IPS-18c (cell line): Measurements from ENCODE around the gene EMILIN2.
"Not testable (repeated sequence)": the region's sequence is repeated elsewhere in the genome, so short reads cannot be mapped to it uniquely, and the experiment has no call there.

Source experiments
- H3K4me3 ChIP-seq: 2 replicates; pipeline ENCODE4 v1.7.0; 2013; ENCODE audit warnings: low read depth, mild to moderate bottlenecking, low read length, moderate library complexity; ENCODE audit not compliant: insufficient read depth
- H3K9me3 ChIP-seq: one replicate; pipeline ENCODE4 v1.6.1; 2013; ENCODE audit warnings: mild to moderate bottlenecking, low read length, moderate library complexity; ENCODE audit not compliant: control insufficient read depth, insufficient read depth

Gene EMILIN2

GRCh38 chr18:2906704-2907549, 60.1 kb downstream of the EMILIN2 start:
- Histone ChIP-seq H3K4me3 (peak overlapping the region; percentile 77), H3K9me3 (no peaks in the 10 kb centered on the region)

DNA sequence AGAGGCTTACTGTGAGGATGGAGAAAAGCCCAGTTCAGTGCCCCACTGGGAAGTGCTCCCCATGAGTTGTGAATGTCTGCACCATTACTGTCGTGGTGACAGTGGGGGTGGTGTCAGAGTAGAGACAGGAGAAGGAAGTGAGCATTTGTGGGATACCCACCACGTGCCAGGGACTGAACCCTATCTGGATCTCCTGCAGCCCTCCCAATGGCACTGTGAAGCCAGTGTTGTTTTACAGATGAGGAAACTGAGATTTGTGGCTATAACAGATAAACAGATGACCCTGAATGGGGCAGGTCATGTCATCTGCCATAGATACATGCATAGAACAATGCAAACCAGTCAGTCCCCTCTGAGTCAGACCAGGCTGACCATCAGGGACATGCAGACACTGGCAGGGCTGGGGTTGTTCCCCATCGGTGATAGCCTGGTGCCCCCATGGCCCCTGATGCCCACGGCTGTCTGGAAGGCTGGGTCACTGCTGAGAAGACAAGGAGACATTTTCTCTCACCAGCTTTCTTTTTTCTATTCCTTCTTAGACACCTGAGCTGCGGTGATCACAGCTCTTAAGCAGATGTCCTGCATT, 60.8 kb downstream of the EMILIN2 start:
- Histone ChIP-seq H3K4me3 (peak overlapping the region; percentile 77), H3K9me3 (no peaks in the 10 kb centered on the region)

GRCh38 chr18:2908166-2908945, 61.5 kb downstream of the EMILIN2 start:
- H3K4me3 ChIP-seq = no peak overlapping the region
- H3K9me3 ChIP-seq = no peaks in the 10 kb centered on the region

DNA sequence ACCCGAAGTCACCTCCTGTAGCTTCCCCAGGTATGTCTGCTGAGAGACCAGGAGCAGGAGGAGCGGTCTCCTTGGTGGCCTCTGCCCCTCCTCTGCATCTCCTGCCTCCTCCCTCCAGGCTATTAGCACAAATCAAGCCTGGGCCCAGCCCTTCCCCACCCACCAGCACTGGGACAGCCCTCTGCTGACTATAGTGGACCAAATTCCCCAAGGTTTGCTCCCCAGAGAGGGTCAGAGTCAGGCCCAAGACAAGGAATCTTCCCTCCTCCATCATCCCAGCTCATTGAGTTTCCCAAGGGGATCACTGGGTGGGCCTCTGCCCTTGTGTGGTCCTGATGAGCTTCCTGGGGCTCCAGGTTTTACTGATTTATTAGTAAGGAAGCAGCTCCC, 62.1 kb downstream of the EMILIN2 start:
- Histone ChIP-seq H3K9me3 (no peaks in the 10 kb centered on the region), H3K4me3 (no peak overlapping the region)

DNA sequence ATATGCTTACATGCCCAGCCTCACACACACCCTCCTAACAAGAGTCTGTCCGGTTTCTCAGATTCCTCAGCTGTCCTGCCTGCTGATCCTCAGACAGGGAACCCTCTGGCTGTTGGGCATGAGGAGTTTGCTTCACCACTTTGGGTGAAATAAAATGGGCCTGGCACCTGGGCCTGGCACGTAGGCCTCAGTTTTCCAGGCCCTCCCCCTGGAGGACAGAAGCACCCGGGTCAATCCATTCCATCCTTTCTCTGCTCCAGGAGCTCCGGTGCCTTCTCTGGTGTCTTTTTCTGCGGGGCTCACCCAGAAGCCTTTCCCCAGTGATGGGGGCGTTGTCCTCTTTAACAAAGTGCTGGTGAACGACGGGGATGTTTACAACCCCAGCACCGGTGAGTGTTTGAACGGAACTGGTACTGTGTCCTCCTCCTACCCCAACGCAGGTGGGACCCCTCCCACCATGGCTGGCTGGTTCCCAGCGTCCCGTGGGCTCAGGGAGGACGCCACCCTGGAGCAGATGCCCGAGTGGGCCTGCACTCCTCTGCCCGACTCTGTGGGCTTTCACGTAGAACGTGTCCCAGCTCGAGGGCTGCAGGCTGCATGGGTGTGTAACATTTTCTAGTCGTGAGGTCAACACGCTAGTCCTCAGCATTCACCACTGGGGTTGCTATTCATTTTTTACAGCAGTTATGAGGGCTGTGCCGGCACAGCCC, 62.8 kb downstream of the EMILIN2 start:
- Histone ChIP-seq H3K9me3 (no peaks in the 10 kb centered on the region), H3K4me3 (no peak overlapping the region)

DNA sequence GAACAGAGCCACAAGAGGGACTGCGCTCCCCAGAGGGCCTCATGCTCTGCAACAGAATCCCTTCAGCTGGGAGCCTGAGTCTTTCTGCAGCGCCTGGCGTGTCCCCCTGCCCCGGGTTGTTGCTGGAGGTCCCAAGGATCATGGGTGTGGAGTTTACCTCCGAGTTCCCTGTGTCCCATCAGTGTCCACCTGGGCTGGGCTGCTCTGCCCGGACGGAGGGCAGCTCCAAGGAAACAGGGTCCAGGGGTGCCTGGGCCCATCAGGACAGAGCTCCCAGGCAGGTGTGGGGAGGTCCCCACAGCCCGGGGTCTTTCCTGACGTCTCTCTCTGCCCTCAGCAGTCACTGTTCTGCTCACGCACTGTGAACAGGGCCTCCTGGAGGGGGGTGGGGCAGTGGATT, 63.5 kb downstream of the EMILIN2 start:
- H3K4me3 ChIP-seq = no peak overlapping the region
- H3K9me3 ChIP-seq = no peaks in the 10 kb centered on the region

DNA sequence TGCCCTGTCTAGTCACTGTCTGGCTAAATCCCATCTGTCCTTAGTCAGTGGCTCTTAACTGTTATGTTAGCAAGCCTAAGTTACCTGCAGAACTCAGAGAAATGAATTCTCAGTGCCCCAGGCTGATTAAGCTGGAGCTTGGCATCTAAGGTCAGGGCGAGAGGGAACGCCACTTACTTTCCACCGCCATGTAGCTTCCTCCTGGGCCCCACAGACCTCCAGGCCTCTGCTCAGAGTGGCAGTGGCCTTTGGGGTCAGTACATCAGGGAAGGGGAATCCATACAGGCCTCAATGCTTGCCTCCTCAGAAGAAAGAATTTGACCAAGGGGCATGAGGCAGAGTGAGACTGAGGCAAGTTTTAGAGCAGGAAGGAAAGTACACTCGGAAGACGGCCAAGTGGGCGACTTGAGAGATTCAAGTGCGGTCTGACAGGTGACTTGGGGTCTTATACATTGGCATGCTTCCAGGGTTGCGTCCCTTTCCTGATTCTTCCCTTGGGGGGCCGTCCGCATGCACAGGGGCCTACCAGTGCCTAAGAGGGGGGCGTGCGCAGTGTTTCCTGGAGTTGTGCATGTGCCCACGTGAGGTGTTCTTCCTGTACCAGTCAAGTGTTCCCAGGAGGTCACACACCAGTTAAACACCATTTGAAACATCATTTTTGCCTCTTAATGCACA, 64.1 kb downstream of the EMILIN2 start:
- Histone ChIP-seq H3K9me3 (no peaks in the 10 kb centered on the region), H3K4me3 (no peak overlapping the region)

GRCh38 chr18:2911533-2911932, 64.7 kb downstream of the EMILIN2 start:
- no peak overlapping the region for H3K4me3 ChIP-seq
- H3K9me3 ChIP-seq = no peaks in the 10 kb centered on the region

DNA sequence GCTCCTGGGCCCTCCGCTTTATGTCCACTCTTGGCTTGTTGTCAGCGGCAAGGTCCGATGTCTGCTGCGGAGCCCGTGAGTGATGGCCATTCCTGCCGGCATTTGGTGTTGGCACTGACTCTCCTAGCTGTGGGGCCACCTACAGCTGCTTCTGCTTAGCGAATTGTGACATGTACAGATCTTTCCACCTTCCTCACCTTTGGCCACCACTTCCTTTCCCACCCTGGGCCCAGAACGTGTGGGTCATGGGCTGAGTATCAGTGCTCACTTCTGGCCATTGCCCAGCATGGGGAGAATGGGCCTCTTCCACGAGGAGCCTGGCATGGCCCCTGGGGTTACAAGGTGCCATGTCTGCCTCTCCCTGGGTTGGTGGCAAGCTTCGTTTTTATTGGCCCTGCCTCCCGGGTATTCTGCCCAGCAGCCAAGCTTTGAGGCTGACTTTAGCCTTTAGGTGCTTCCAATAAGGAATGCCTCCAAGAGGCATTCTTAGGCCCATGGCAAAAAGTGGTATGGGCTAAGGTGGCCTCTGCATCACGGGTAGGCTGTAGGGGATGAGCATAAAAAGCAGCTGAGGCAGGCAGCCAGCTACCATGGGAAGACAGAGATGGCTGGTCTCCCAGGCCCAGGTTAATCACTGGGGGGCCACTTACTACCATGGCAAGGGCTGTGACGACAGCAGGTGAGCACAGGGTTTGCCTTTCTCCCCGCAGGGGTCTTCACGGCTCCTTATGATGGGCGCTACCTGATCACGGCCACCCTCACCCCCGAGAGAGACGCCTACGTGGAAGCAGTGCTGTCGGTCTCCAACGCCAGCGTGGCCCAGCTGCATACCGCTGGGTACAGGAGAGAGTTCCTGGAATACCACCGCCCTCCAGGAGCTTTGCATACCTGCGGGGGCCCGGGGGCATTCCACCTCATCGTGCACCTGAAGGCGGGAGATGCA, 65.8 kb downstream of the EMILIN2 start:
- Histone ChIP-seq H3K9me3 (no peaks in the 10 kb centered on the region), H3K4me3 (no peak overlapping the region)

GRCh38 chr18:2913398-2914005, 66.7 kb downstream of the EMILIN2 start:
- H3K9me3 ChIP-seq = no peaks in the 10 kb centered on the region

DNA sequence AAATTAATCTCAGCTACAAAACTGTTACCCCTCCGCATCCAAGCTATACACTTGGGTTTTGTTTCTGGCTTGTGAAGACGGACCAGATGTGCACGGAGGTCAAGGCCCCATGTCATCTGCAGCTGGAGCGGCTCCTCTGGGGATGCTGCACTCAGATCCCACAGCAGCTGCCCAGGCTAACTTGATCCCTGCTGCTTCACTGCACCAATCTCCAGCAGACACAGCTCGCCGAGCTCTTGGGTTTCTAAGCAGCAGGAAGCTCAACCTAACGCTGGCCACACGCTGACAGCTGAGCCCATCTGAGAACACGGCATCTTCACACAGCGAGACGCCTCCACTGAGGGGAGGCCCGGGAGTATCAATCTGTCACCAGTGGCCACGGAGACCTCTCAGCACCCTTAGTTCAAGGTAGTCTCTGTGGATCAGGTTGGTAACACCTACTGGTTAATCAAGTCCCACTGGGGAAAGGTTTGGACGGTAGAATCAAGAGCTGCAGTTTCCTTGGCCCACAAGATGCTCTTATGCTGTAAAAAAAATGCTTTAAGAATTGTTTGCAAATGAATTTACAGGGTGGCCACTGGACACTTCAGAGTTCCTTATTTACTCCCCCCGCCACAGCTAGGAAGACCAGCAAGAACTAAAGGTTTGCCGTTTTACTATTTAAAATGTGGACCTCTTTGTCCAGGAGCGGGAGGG, 67.5 kb downstream of the EMILIN2 start:
- Histone ChIP-seq H3K4me3 (no peak overlapping the region), H3K9me3 (no peaks in the 10 kb centered on the region)

More at GRCh38 chr18:2913398-2914005, 66.7 kb downstream of the EMILIN2 start:
- no peak overlapping the region for H3K4me3 ChIP-seq

DNA sequence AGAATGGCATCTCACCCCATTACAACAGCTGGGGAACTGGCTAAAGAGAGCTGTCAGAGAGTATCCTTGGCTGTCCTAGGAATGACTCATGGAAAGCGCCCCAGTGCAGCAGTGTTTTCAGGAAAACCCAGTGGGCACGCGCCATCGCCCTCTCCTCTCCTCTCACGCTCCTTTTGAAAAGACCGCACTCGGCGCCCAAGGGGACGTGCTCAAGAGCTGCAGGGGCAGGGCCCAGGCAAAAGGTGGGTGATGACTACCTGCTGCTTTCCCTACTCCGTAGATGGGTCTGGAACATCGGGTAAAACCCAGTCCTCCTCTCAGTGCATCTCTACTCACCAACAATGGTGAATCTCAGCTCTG, 68.1 kb downstream of the EMILIN2 start:
- Histone ChIP-seq H3K4me3 (no peak overlapping the region), H3K9me3 (no peaks in the 10 kb centered on the region)

GRCh38 chr18:2915486-2915885, 68.7 kb downstream of the EMILIN2 start:
- H3K4me3 ChIP-seq = not testable (repeated sequence)

GRCh38 chr18:2916184-2916583, 69.4 kb downstream of the EMILIN2 start:
- H3K4me3 ChIP-seq = no peak overlapping the region

More at GRCh38 chr18:2915486-2915885, 68.7 kb downstream of the EMILIN2 start:
- H3K9me3 ChIP-seq = not testable (repeated sequence)

More at GRCh38 chr18:2916184-2916583, 69.4 kb downstream of the EMILIN2 start:
- H3K9me3 ChIP-seq = no peaks in the 10 kb centered on the region
